Measurements from ENCODE around the gene MEGF6.

DNA sequence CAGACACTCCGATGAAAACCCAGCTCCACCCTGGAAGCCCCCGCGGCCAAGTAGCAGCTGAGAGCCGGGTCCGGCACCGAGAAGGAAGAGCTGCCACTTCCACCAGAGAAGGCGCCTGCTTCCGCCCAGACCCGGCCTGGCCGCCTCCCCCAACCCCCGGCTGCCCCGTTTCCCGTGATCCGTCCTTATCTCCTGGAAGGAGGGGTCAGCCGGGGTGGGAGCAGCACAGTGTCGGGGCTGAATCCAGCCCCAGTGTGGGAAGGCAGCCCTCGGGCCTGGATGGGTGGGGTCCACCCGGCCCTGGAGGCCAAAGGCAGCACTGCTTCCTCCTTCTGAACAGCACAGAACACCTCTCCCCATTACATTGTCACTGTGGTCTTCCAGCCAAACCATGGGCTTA, 69.4 kb downstream of the MEGF6 start:
- TF ChIP-seq, protein P1, sequence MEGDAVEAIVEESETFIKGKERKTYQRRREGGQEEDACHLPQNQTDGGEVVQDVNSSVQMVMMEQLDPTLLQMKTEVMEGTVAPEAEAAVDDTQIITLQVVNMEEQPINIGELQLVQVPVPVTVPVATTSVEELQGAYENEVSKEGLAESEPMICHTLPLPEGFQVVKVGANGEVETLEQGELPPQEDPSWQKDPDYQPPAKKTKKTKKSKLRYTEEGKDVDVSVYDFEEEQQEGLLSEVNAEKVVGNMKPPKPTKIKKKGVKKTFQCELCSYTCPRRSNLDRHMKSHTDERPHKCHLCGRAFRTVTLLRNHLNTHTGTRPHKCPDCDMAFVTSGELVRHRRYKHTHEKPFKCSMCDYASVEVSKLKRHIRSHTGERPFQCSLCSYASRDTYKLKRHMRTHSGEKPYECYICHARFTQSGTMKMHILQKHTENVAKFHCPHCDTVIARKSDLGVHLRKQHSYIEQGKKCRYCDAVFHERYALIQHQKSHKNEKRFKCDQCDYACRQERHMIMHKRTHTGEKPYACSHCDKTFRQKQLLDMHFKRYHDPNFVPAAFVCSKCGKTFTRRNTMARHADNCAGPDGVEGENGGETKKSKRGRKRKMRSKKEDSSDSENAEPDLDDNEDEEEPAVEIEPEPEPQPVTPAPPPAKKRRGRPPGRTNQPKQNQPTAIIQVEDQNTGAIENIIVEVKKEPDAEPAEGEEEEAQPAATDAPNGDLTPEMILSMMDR (IDR thresholded peaks at IDR 0.05; ENCODE audit: low read depth, low read length) = no peak
- no peak for TF ChIP-seq EZH2phosphoT487 (IDR thresholded peaks at IDR 0.05; ENCODE audit: low read depth)

Measured in OCI-LY3 (cell line).